ENCODE data around the gene ATF7. TPM values are rescaled to one million over a fixed set of nuclear protein-coding genes. Genes with fewer than 3 reads are reported as not detected.

Gene ATF7
- total and polyA plus RNA-seq, 2 donors (not counting 3 experiments of a cell fraction or from before 2014, with no cell fraction given), result 36.0 to 68.5 TPM

GRCh38 chr12:53523131-53523530 lies 103.1 kb downstream of the ATF7 start:
- Histone ChIP-seq H3K79me2 (ENCODE audit: control insufficient read depth, insufficient read depth, low read length) (no peaks in the 10 kb centered on the region), H4K20me1 (replicated peaks; ENCODE audit: control insufficient read depth, extremely low read depth, insufficient read depth, low read length) (no peaks in the 10 kb centered on the region), H3K36me3 (ENCODE audit: control insufficient read depth in 2 of 2, extremely low read depth in 1 of 2, insufficient read depth in 2 of 2, low read length in 2 of 2) (peaks cover 15 to 24% of the 10 kb centered on the region in 2 experiments), H3K27me3 (ENCODE audit: control insufficient read depth in 2 of 2, insufficient read depth in 2 of 2, low read length in 2 of 2) (no peaks in the 10 kb centered on the region), H3K9me1 (replicated peaks; ENCODE audit: control insufficient read depth, extremely low read depth, insufficient read depth, low read length) (no peaks in the 10 kb centered on the region), H3K9me3 (replicated peaks; ENCODE audit: control insufficient read depth, insufficient read depth, low read length) (no peaks in the 10 kb centered on the region), H2AFZ (ENCODE audit: low read depth, low read length) (no peak overlapping the region), H3K9ac (replicated peaks; ENCODE audit: extremely low read depth, insufficient read depth, low read length) (no peak overlapping the region), H3K4me3 (replicated peaks in 1 of 3; ENCODE audit: insufficient read depth in 1 of 3, low read depth in 1 of 3, low read length in 3 of 3) (no peak overlapping the region), H3K4me2 (ENCODE audit: insufficient read depth, low read length) (no peak overlapping the region), H3K4me1 (ENCODE audit: control insufficient read depth, extremely low read depth, insufficient read depth, low read length) (no peaks in the 10 kb centered on the region), H3K27ac (ENCODE audit: insufficient read depth, low read depth, low read length) (no peak overlapping the region)
- TF ChIP-seq POLR2AphosphoS5 (IDR thresholded peaks at IDR 0.05; ENCODE audit: insufficient read depth, low read depth, low read length), result no peak
- no peak for TF ChIP-seq CTCF (IDR thresholded peaks at IDR 0.05; ENCODE audit: extremely low read depth in 1 of 2, insufficient read depth in 1 of 2, low read depth in 1 of 2, low read length in 2 of 2)
- no peak for TF ChIP-seq MYC (IDR thresholded peaks at IDR 0.05; ENCODE audit: low read depth, low read length)
- TF ChIP-seq POLR2A (IDR thresholded peaks at IDR 0.05; ENCODE audit: low read depth, low read length), result no peak
- TF ChIP-seq FOS (IDR thresholded peaks at IDR 0.05; ENCODE audit: borderline replicate concordance, insufficient read depth, low read length), result no peak
- no peak for TF ChIP-seq GATA2 (IDR thresholded peaks at IDR 0.05; ENCODE audit: insufficient read depth, insufficient read length, low read depth, low read length)
- no peak for TF ChIP-seq EZH2 (IDR thresholded peaks at IDR 0.05; ENCODE audit: borderline replicate concordance, low read depth, low read length, severe bottlenecking)
- TF ChIP-seq, protein P1, sequence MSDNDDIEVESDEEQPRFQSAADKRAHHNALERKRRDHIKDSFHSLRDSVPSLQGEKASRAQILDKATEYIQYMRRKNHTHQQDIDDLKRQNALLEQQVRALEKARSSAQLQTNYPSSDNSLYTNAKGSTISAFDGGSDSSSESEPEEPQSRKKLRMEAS (IDR thresholded peaks at IDR 0.05; ENCODE audit: insufficient read depth, insufficient read length), result no peak
- no peak for TF ChIP-seq JUN (IDR thresholded peaks at IDR 0.05; ENCODE audit: borderline replicate concordance, insufficient read depth, insufficient read length, low read depth)
- ChIA-PET CTCF (interaction anchor here (0.7 kb wide), 1 partner anchor 14 kb away, joined by 3 read pairs; no protein-coding TSS in a partner anchor), POLR2A (no interaction called here)
- BruUV-seq (replicated peaks), result no TSS peak
- FAIRE-seq (peak; percentile 40), DNase-seq (ENCODE audit: low read depth, low spot score) (no peak)
- intact Hi-C loops (cut with micrococcal nuclease), result no loop called here
- dilution Hi-C loops (cut with MboI; ENCODE audit: extremely low pct_ligation_motif_present, low sequenced_read_pairs), result no loop called here
